Midbrain (tissue), 1 donor: ENCODE results near the gene TRMT10A.
"Not testable (repeated sequence)": the region's sequence is repeated elsewhere in the genome, so short reads cannot be mapped to it uniquely, and the experiment has no call there.

Experiments used
- DNase-seq: peaks from one replicate; lab custom pipeline; 2025; lab: John Stamatoyannopoulos, UW

TRMT10A gene

GRCh38 chr4:99552872-99553271, 11.0 kb downstream of the TRMT10A start:
- no peak for DNase-seq

GRCh38 chr4:99540277-99540939, 23.4 kb downstream of the TRMT10A start:
- no peak for DNase-seq

GRCh38 chr4:99537674-99538073, 26.2 kb downstream of the TRMT10A start:
- no peak for DNase-seq

GRCh38 chr4:99536848-99537247, 27.0 kb downstream of the TRMT10A start:
- no peak for DNase-seq

- no peak for DNase-seq
Observed at GRCh38 chr4:99536271-99536670, 27.6 kb downstream of the TRMT10A start.

DNA sequence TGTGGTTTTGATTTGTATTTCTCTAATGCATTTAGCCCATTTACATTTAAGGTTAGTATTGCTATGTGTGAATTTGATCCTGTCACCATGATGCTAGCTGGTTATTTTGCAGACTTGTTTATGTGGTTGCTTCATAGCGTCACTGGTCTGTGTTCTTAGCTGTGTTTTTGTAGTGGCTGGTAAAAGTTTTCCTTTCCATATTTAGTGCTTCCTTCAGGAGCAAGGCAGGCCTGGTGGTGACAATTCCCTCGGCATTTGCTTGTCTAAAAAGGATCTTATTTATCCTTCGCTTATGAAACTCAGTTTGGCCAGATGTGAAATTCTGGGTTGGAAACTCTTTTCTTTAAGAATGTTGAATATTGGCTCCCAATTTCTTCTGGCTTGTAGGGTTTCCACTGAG, 29.1 kb downstream of the TRMT10A start:
- DNase-seq: not testable (repeated sequence)

DNA sequence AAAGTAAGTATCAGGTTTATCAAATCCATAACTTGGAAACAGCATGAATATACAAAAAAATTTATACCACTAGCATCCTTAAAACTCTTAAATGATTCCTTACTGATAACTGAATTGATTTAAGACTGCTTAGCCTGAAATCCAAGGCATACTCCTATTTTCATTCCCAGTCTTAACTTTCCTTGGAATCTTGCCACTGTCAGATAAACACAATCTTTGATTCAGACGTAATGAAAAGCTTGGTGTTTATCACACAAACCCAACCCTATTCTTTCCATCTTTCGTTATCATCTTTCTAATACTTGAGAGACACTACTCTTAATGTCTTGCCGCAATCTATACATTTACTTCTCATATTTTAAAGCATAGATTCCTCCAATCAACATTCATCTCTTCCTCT, 33.9 kb downstream of the TRMT10A start:
- DNase-seq: no peak

DNA sequence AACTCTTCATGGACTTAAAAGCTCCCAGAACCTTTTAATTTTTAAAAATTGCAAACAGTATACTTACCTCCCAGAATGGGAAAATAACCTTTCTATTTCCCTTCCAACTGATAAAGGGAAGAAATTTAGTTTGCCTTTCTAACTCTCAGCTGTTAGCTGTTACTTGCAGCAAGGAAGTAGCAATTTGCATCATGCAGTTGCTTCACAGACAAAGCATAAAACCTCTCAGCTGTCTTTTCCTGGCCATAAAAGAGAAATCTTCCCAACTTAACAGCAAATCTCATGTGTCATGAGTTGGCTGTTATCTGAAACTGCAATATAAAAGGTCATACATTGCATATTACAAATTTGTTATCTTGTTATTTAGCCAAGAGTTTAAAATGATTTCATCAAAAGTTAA, 34.6 kb downstream of the TRMT10A start:
- no peak for DNase-seq

- no peak for DNase-seq
Observed at GRCh38 chr4:99518601-99519295, 45.1 kb downstream of the TRMT10A start.

GRCh38 chr4:99510721-99511120, 53.1 kb downstream of the TRMT10A start, which contains the start of gene C4orf17:
Gene C4orf17, plus strand, starts transcription at chr4:99511021. Its CDS starts 2,061 bp downstream, at chr4:99513082.
- no peak for DNase-seq

- no peak for DNase-seq
Observed at GRCh38 chr4:99507762-99508161, 56.1 kb downstream of the TRMT10A start.

GRCh38 chr4:99507349-99507748, 56.5 kb downstream of the TRMT10A start:
- no peak for DNase-seq

GRCh38 chr4:99506781-99507180, 57.1 kb downstream of the TRMT10A start:
- DNase-seq: no peak

DNA sequence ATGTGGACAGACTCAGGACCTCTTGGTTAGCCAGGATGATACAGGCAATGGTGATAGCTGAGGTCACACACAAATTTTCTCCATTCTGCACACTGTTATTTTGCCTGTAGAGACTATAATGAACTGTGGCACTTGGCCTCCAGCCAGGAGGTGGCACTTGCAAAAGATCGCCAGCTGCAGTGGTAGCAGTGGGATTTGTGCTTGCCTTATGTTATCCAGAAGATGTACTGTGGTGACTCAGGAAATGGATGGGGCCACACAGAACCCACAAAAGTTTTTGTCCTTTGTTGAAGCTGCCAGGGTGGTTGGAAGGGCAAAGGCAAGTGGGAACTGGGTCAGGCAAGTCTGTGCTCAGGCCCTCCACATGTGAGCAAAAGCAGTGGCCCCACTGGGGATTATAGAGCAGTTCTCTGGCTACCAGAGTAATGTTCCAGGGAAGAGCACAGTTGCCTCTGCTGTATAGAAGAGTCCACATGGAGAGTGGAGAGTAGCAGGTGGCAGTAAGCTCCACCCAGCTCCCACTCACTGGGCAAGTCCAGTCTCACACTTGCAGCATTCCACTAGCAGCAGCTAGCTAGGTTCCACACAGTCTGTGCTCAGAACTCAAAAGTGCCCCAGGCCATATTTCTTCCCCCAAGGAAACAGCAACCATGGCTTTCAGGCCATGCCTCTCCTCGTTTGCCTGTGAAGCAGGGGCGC, 58.9 kb downstream of the TRMT10A start:
- no peak for DNase-seq
